ENCODE measurements around the gene ERC1. TPM values are rescaled to one million over a fixed set of nuclear protein-coding genes. Genes with fewer than 3 reads are reported as not detected.

The ERC1 gene
- total and polyA plus RNA-seq, 2 donors: 26.6 to 76.7 TPM

DNA sequence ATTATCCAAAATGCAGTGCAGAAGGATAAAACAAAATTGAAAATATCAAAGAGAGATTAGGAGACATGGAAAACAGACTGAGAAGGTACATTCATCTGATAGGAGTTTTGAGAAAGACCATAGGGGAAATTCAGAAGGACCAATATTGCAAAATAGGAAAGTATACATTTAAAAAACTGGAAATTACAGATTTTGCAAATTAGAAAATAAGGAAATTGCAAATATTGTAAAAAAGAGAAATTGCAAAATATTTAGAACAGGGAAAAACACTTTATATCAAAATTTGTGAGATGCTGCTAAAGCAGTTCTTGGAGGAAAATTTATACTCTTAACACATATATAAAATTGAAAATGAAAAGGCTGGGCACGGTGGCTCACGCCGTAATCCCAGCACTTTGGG is 410.9 kb downstream of the ERC1 start:
- Histone ChIP-seq H3K4me3 (ENCODE audit: low read depth, low read length) (no peak overlapping the region), H3K4me1 (ENCODE audit: insufficient read depth) (no peaks in the 10 kb centered on the region), H3K36me3 (ENCODE audit: insufficient read depth) (peaks cover 2% of the 10 kb centered on the region), H3K27ac (ENCODE audit: low read depth) (no peak overlapping the region)
- no peak for DNase-seq (ENCODE audit: extremely low spot score)
- WGBS: 97% methylated on average over 3 of the region's 3 CpGs

DNA sequence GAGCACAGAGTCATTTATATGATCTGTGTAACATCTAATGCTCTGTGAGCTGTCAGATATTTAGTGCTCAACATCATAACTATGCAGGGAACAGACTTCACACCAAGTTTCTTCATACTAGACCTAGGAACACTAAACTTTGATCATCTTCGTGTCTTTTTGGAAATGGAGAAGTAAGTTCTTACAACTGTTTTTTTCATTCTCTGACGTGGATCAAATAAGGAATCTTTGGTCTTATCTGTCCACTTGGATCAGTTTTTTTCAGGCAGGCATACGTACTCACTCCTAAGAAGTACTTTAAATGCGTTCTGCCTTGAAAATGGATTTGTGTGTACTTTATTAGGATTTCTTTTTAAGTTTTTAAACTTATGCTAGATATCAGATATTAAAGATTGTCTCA is 412.4 kb downstream of the ERC1 start:
- WGBS: 83% methylated on average over 4 of the region's 4 CpGs
- DNase-seq (ENCODE audit: extremely low spot score): no peak

DNA sequence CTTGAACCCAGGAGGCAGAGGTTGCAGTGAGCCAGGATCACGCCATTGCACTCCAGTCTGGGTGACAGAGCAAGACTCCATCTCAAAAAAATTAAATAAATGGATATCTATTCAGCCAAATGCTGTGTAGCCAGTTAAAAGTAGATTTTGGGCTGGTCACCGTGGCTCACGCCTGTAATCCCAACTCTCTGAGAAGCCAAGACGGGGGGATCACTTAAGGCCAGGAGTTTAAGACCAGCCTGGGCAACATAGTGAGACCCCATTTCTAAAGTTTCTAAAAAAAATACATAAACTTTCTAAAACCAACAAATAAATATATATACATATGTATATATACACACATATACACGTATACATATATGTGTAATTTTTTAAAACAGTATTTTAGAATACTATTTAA is 414.6 kb downstream of the ERC1 start:
- Histone ChIP-seq H3K4me1 (ENCODE audit: insufficient read depth) (no peaks in the 10 kb centered on the region), H3K27ac (ENCODE audit: low read depth) (no peak overlapping the region)
- 98% methylated on average over 5 of the region's 5 CpGs for WGBS

More for the DNA sequence above, 412.4 kb downstream of the ERC1 start:
- Histone ChIP-seq H3K27ac (ENCODE audit: low read depth) (no peak overlapping the region), H3K36me3 (ENCODE audit: insufficient read depth) (peaks cover 2% of the 10 kb centered on the region), H3K4me1 (ENCODE audit: insufficient read depth) (no peaks in the 10 kb centered on the region), H3K4me3 (ENCODE audit: low read depth, low read length) (no peak overlapping the region)

DNA sequence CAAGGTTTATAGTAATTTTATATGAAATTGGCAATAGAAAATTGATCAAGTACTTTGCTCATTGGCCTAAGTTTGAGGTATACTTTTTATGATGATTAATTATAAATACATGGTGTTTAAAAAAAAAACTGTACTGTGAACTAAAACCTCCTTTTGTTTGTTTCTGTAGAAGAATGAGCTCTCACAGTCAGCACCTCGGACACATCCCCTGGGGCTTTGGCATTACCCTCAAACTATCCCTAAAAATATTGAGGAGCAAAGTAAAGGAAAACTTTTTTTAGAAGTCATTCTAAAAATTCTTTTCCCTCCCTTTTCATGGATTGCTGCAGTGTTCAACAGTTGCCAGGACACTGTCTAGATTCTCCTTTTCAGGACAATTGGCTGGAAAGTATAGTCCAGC is 419.8 kb downstream of the ERC1 start:
- no peak for DNase-seq (ENCODE audit: extremely low spot score)
- 86% methylated on average over 1 of the region's 1 CpG for WGBS
- Histone ChIP-seq H3K36me3 (ENCODE audit: insufficient read depth) (no peaks in the 10 kb centered on the region), H3K4me1 (ENCODE audit: insufficient read depth) (no peaks in the 10 kb centered on the region), H3K27ac (ENCODE audit: low read depth) (no peak overlapping the region), H3K4me3 (ENCODE audit: low read depth, low read length) (no peak overlapping the region)

More for the DNA sequence above, 414.6 kb downstream of the ERC1 start:
- peaks cover 2% of the 10 kb centered on the region for H3K36me3 ChIP-seq (ENCODE audit: insufficient read depth)
- DNase-seq (ENCODE audit: extremely low spot score): no peak
- H3K4me3 ChIP-seq (ENCODE audit: low read depth, low read length): no peak overlapping the region

DNA sequence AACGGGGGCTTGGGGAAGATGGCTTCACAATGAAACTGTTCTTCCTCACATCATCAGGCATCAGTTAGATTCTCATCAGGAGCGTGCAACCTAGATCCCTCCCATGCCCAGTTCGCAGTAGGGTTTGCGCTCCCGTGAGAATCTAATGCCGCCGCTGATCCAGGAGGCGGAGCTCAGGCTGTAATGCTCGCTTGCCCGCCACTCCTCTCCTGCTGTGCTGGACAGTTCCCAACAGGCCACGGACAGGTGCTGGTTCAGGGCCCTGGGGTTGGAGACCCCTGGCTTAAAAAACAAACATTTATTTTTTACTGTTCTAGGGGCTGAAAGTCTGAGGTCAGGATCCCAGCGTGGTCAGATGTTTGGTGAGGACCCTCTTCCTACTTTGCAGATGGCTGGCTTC is 422.9 kb downstream of the ERC1 start:
- no peak overlapping the region for H3K4me3 ChIP-seq (ENCODE audit: low read depth, low read length)
- WGBS: 96% methylated on average over 12 of the region's 12 CpGs
- no peaks in the 10 kb centered on the region for H3K4me1 ChIP-seq (ENCODE audit: insufficient read depth)
- no peak overlapping the region for H3K27ac ChIP-seq (ENCODE audit: low read depth)
- no peak for DNase-seq (ENCODE audit: extremely low spot score)
- no peaks in the 10 kb centered on the region for H3K36me3 ChIP-seq (ENCODE audit: insufficient read depth)

- no peak overlapping the region for H3K4me3 ChIP-seq (ENCODE audit: low read depth, low read length)
- H3K36me3 ChIP-seq (ENCODE audit: insufficient read depth): no peaks in the 10 kb centered on the region
- no peak for DNase-seq (ENCODE audit: extremely low spot score)
- WGBS: 56% methylated on average over 2 of the region's 2 CpGs
- H3K4me1 ChIP-seq (ENCODE audit: insufficient read depth): no peaks in the 10 kb centered on the region
- H3K27ac ChIP-seq (ENCODE audit: low read depth): no peak overlapping the region
These were observed 427.1 kb downstream of the ERC1 start for GRCh38 chr12:1418144-1418543.

- Histone ChIP-seq H3K4me1 (ENCODE audit: insufficient read depth) (no peaks in the 10 kb centered on the region), H3K36me3 (ENCODE audit: insufficient read depth) (no peaks in the 10 kb centered on the region), H3K4me3 (ENCODE audit: low read depth, low read length) (no peak overlapping the region), H3K27ac (ENCODE audit: low read depth) (no peak overlapping the region)
- no peak for DNase-seq (ENCODE audit: extremely low spot score)
- WGBS: 62% methylated on average over 1 of the region's 1 CpG
These were observed 428.9 kb downstream of the ERC1 start for GRCh38 chr12:1419849-1420371.

GRCh38 chr12:1421091-1421846 is 430.2 kb downstream of the ERC1 start:
- no peak overlapping the region for H3K27ac ChIP-seq (ENCODE audit: low read depth)
- 96% methylated on average over 11 of the region's 11 CpGs for WGBS
- H3K4me3 ChIP-seq (ENCODE audit: low read depth, low read length): no peak overlapping the region
- H3K36me3 ChIP-seq (ENCODE audit: insufficient read depth): no peaks in the 10 kb centered on the region
- no peaks in the 10 kb centered on the region for H3K4me1 ChIP-seq (ENCODE audit: insufficient read depth)
- DNase-seq (ENCODE audit: extremely low spot score): no peak

DNA sequence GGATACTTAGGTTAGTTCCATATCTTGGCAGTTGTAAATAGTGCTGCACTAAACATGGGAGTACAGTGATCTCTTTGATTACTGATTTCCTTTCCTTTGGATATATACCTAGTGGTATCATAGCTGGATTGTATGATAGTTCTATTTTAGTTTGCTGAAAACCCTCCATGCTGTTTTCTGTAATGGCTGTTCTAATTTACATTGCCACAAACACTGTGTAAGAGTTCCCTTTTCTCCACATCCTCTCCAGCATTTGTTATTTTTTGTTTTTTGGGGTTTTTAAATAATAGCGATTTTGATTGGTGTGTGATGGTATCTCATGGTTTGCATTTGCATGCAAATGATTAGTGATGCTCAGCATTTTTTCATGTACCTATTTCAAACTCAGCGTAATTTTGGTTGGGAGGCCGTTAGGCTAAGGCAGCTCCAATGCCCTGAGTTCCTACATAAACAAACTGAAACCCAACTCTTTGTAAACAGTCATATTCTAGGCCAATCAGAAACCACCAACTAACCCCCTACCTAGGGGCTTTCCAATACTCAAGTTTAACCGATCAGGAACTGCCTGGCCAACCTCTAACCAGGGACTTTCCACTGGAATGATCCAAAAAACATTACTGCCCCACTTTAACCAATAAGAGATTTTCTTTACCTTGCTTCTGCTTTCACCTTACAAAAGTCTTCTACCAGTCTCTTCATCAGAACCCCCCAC is 431.7 kb downstream of the ERC1 start:
- H3K4me3 ChIP-seq (ENCODE audit: low read depth, low read length): no peak overlapping the region
- DNase-seq (ENCODE audit: extremely low spot score): no peak
- no peak overlapping the region for H3K27ac ChIP-seq (ENCODE audit: low read depth)
- H3K36me3 ChIP-seq (ENCODE audit: insufficient read depth): no peaks in the 10 kb centered on the region
- no peaks in the 10 kb centered on the region for H3K4me1 ChIP-seq (ENCODE audit: insufficient read depth)
- WGBS: 94% methylated on average over 4 of the region's 4 CpGs

- Histone ChIP-seq H3K4me1 (ENCODE audit: insufficient read depth) (no peaks in the 10 kb centered on the region), H3K4me3 (ENCODE audit: low read depth, low read length) (no peak overlapping the region), H3K36me3 (ENCODE audit: insufficient read depth) (no peaks in the 10 kb centered on the region), H3K27ac (ENCODE audit: low read depth) (no peak overlapping the region)
- DNase-seq (ENCODE audit: extremely low spot score): no peak
- 77% methylated on average over 4 of the region's 4 CpGs for WGBS
These were observed 433.8 kb downstream of the ERC1 start for GRCh38 chr12:1424674-1425395.

DNA sequence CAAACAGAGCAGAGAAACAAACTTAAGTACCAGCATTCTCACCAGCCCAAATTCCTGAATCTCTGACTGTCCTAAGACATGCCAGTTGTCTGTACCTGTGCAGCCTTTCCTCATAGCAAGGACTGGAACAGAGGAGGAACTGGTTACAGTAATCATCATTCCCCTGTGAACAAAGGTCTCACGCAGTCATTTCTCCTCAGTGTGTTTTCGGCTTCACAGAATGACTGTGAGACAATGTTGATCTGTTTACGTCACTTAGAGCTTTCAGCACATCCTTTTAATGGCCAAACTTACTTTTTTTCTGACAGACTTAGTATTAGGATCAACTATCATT is 434.3 kb downstream of the ERC1 start:
- 96% methylated on average over 3 of the region's 3 CpGs for WGBS
- H3K4me3 ChIP-seq (ENCODE audit: low read depth, low read length): no peak overlapping the region
- H3K36me3 ChIP-seq (ENCODE audit: insufficient read depth): no peaks in the 10 kb centered on the region
- no peak overlapping the region for H3K27ac ChIP-seq (ENCODE audit: low read depth)
- no peak for DNase-seq (ENCODE audit: extremely low spot score)
- no peaks in the 10 kb centered on the region for H3K4me1 ChIP-seq (ENCODE audit: insufficient read depth)

DNA sequence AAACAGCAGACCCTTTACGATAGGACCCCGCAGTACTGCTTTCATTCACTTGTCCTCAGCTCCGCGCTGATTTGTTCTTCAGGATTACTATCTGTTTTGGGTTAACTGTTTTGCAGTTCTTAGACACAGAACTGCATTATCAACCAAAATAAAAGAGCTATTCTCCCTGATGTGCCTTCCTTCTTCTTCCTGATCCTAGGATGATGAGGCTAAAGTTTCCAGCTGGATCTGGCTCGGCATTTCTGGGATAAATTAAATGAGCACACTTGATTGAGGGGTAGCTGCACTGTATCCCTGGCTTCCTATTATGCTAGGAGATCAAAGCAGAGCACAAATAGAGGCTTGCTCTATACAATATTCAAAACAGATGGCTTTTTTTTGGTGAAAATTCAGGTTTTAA is 437.6 kb downstream of the ERC1 start:
- no peaks in the 10 kb centered on the region for H3K36me3 ChIP-seq (ENCODE audit: insufficient read depth)
- no peak for DNase-seq (ENCODE audit: extremely low spot score)

DNA sequence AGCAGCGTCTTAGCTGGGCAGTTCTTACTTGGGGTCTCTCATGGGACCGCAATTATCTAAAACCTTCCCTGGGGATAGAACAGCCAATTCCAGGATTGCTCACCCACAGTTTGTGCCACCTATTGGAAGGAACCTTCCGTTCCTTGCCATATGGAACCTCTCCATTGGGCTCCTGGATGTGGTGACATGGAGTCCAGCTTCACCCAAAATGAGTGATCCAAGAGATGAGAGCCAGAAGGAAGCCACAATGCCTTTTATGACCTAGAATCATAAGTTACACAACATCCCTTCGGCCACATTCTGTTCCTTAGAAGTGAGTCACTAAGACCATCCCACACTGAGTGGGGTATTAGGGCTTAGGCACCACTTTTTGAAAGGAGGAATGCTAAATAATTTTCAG is 439.0 kb downstream of the ERC1 start:
- Histone ChIP-seq H3K36me3 (ENCODE audit: insufficient read depth) (no peaks in the 10 kb centered on the region), H3K4me3 (ENCODE audit: low read depth, low read length) (no peak overlapping the region), H3K4me1 (ENCODE audit: insufficient read depth) (no peaks in the 10 kb centered on the region), H3K27ac (ENCODE audit: low read depth) (no peak overlapping the region)
- 80% methylated on average over 4 of the region's 4 CpGs for WGBS
- no peak for DNase-seq (ENCODE audit: extremely low spot score)

More for the DNA sequence above, 437.6 kb downstream of the ERC1 start:
- Histone ChIP-seq H3K27ac (ENCODE audit: low read depth) (no peak overlapping the region), H3K4me3 (ENCODE audit: low read depth, low read length) (no peak overlapping the region), H3K4me1 (ENCODE audit: insufficient read depth) (no peaks in the 10 kb centered on the region)
- WGBS: 84% methylated on average over 5 of the region's 5 CpGs
